HUES6 (cell line): ENCODE data around the gene FAM81B.

ENCODE experiments used
- H3K27ac ChIP-seq: 2 replicates; pipeline ENCODE4 v1.7.0; 2013; ENCODE audit warnings: low read depth, mild to moderate bottlenecking, low read length, inconsistent platforms
- H3K27me3 ChIP-seq: 2 replicates; pipeline ENCODE4 v1.6.1; 2013; ENCODE audit warnings: low read length; ENCODE audit not compliant: control insufficient read depth, insufficient read depth
- H3K36me3 ChIP-seq: 2 replicates; pipeline ENCODE4 v1.6.1; 2013; ENCODE audit warnings: low read length; ENCODE audit not compliant: control insufficient read depth, insufficient read depth
- H3K4me1 ChIP-seq: 2 replicates; pipeline ENCODE4 v1.6.1; 2013; ENCODE audit warnings: low read length; ENCODE audit not compliant: control insufficient read depth, insufficient read depth
- H3K4me3 ChIP-seq: 2 replicates; pipeline ENCODE4 v1.5.1; 2013; ENCODE audit warnings: low read depth, low read length
- H3K9ac ChIP-seq: one replicate; pipeline ENCODE4 v1.6.1; 2013; ENCODE audit warnings: mild to moderate bottlenecking, low read length
- H3K9me3 ChIP-seq: 2 replicates; pipeline ENCODE4 v1.6.1; 2013; ENCODE audit warnings: low read depth, low read length; ENCODE audit not compliant: control insufficient read depth, insufficient read depth

Gene FAM81B

GRCh38 chr5:95471487-95471886, 80.3 kb downstream of the FAM81B start:
- no peak overlapping the region for H3K9ac ChIP-seq
- H3K36me3 ChIP-seq: peaks cover 41% of the 10 kb centered on the region
- no peak overlapping the region for H3K4me3 ChIP-seq
- no peak overlapping the region for H3K27ac ChIP-seq
- no peaks in the 10 kb centered on the region for H3K4me1 ChIP-seq
- H3K9me3 ChIP-seq: no peaks in the 10 kb centered on the region
- no peaks in the 10 kb centered on the region for H3K27me3 ChIP-seq

- Histone ChIP-seq H3K27me3 (no peaks in the 10 kb centered on the region), H3K9ac (no peak overlapping the region), H3K4me1 (no peaks in the 10 kb centered on the region), H3K27ac (no peak overlapping the region), H3K9me3 (no peaks in the 10 kb centered on the region), H3K4me3 (no peak overlapping the region), H3K36me3 (peaks cover 41% of the 10 kb centered on the region)
Measured at GRCh38 chr5:95471942-95472341, 80.8 kb downstream of the FAM81B start.

- Histone ChIP-seq H3K4me3 (no peak overlapping the region), H3K4me1 (peaks cover 8% of the 10 kb centered on the region), H3K9me3 (no peaks in the 10 kb centered on the region), H3K27me3 (no peaks in the 10 kb centered on the region), H3K36me3 (peaks cover 83% of the 10 kb centered on the region), H3K27ac (no peak overlapping the region), H3K9ac (no peak overlapping the region)
Measured at GRCh38 chr5:95484421-95484820, 93.3 kb downstream of the FAM81B start.

GRCh38 chr5:95486191-95486590, 95.0 kb downstream of the FAM81B start:
- no peak overlapping the region for H3K4me3 ChIP-seq
- H3K27me3 ChIP-seq: no peaks in the 10 kb centered on the region
- no peak overlapping the region for H3K9ac ChIP-seq
- peaks cover 86% of the 10 kb centered on the region for H3K36me3 ChIP-seq
- no peaks in the 10 kb centered on the region for H3K9me3 ChIP-seq
- peaks cover 8% of the 10 kb centered on the region for H3K4me1 ChIP-seq
- no peak overlapping the region for H3K27ac ChIP-seq

GRCh38 chr5:95487880-95488279, 96.7 kb downstream of the FAM81B start:
- Histone ChIP-seq H3K9ac (no peak overlapping the region), H3K36me3 (peaks cover 76% of the 10 kb centered on the region), H3K4me1 (peaks cover 8% of the 10 kb centered on the region)

More at GRCh38 chr5:95487880-95488279, 96.7 kb downstream of the FAM81B start:
- Histone ChIP-seq H3K9me3 (no peaks in the 10 kb centered on the region), H3K27me3 (no peaks in the 10 kb centered on the region), H3K4me3 (no peak overlapping the region), H3K27ac (no peak overlapping the region)
